SK-N-MC (cell line): ENCODE data around the gene BACH2.

ENCODE experiments used
- EZH2 ChIP-seq: fragments of 200-600 bp; sonication (generic); IDR thresholded peaks from one replicate; pipeline ENCODE4 v1.6.1; 2017; ENCODE audit warnings: antibody characterized with exemption
- FOXP2 ChIP-seq: optimal IDR thresholded peaks from 2 replicates; pipeline ENCODE3; 2011; ENCODE audit warnings: mild to moderate bottlenecking, moderate library complexity; ENCODE audit not compliant: insufficient read depth; ENCODE audit errors: extremely low read length, control extremely low read depth
- POLR2AphosphoS5 ChIP-seq: IDR thresholded peaks from 2 replicates; pipeline ENCODE4 v1.6.1; 2012; ENCODE audit warnings: mild to moderate bottlenecking, low read depth, low read length, borderline replicate concordance

- no peak for TF ChIP-seq POLR2AphosphoS5
- no peak for TF ChIP-seq EZH2
- TF ChIP-seq FOXP2, result no peak
These were observed 227.7 kb downstream of the BACH2 start for GRCh38 chr6:90068703-90069523.
